ENCODE results near the gene SLK. TPM values are rescaled to one million over a fixed set of nuclear protein-coding genes. Genes with fewer than 3 reads are reported as not detected.

SLK gene
- total RNA-seq, 1 donor from 2014 or later, result 30.0 TPM

GRCh38 chr10:103928784-103929183 is 38.2 kb upstream of the SLK start:
- Mint-ChIP-seq H3K4me3 (no peak overlapping the region), H3K27ac (ENCODE audit: unreplicated experiment) (no peak overlapping the region), H3K27me3 (ENCODE audit: low read depth) (no peaks in the 10 kb centered on the region), H3K9me3 (no peaks in the 10 kb centered on the region), H3K36me3 (ENCODE audit: low read depth) (no peaks in the 10 kb centered on the region), H3K4me1 (no peaks in the 10 kb centered on the region)
- DNase-seq (ENCODE audit: low read depth, low spot score), result no peak
- no peak for TF ChIP-seq CTCF (conservative IDR thresholded peaks at IDR 0.05)

- Mint-ChIP-seq H3K9me3 (no peaks in the 10 kb centered on the region), H3K36me3 (ENCODE audit: low read depth) (no peaks in the 10 kb centered on the region), H3K27ac (ENCODE audit: unreplicated experiment) (no peak overlapping the region), H3K4me3 (no peak overlapping the region), H3K4me1 (no peaks in the 10 kb centered on the region), H3K27me3 (ENCODE audit: low read depth) (no peaks in the 10 kb centered on the region)
- DNase-seq (ENCODE audit: low read depth, low spot score), result no peak
- no peak for TF ChIP-seq CTCF (conservative IDR thresholded peaks at IDR 0.05)
These were observed 37.5 kb upstream of the SLK start for GRCh38 chr10:103929381-103929921.

GRCh38 chr10:103930449-103930848 is 36.5 kb upstream of the SLK start:
- no peak overlapping the region for H3K4me3 Mint-ChIP-seq
- no peaks in the 10 kb centered on the region for H3K36me3 Mint-ChIP-seq (ENCODE audit: low read depth)
- no peaks in the 10 kb centered on the region for H3K9me3 Mint-ChIP-seq
- H3K4me1 Mint-ChIP-seq, result no peaks in the 10 kb centered on the region
- DNase-seq (ENCODE audit: low read depth, low spot score), result no peak
- no peak for TF ChIP-seq CTCF (conservative IDR thresholded peaks at IDR 0.05)
- H3K27me3 Mint-ChIP-seq (ENCODE audit: low read depth), result no peaks in the 10 kb centered on the region
- no peak overlapping the region for H3K27ac Mint-ChIP-seq (ENCODE audit: unreplicated experiment)

GRCh38 chr10:103930881-103931280 is 36.1 kb upstream of the SLK start:
- Mint-ChIP-seq H3K36me3 (ENCODE audit: low read depth) (no peaks in the 10 kb centered on the region), H3K27me3 (ENCODE audit: low read depth) (no peaks in the 10 kb centered on the region), H3K27ac (ENCODE audit: unreplicated experiment) (no peak overlapping the region), H3K9me3 (no peaks in the 10 kb centered on the region), H3K4me3 (no peak overlapping the region), H3K4me1 (no peaks in the 10 kb centered on the region)
- no peak for TF ChIP-seq CTCF (conservative IDR thresholded peaks at IDR 0.05)
- DNase-seq (ENCODE audit: low read depth, low spot score), result no peak

- Mint-ChIP-seq H3K27me3 (ENCODE audit: low read depth) (no peaks in the 10 kb centered on the region), H3K9me3 (no peaks in the 10 kb centered on the region), H3K4me3 (no peak overlapping the region), H3K4me1 (no peaks in the 10 kb centered on the region), H3K27ac (ENCODE audit: unreplicated experiment) (no peak overlapping the region), H3K36me3 (ENCODE audit: low read depth) (no peaks in the 10 kb centered on the region)
- TF ChIP-seq CTCF (conservative IDR thresholded peaks at IDR 0.05), result no peak
- no peak for DNase-seq (ENCODE audit: low read depth, low spot score)
These were observed 35.3 kb upstream of the SLK start for GRCh38 chr10:103931603-103932002.

GRCh38 chr10:103932271-103932670 is 34.7 kb upstream of the SLK start:
- Mint-ChIP-seq H3K4me3 (no peak overlapping the region), H3K36me3 (ENCODE audit: low read depth) (no peaks in the 10 kb centered on the region), H3K27ac (ENCODE audit: unreplicated experiment) (no peak overlapping the region), H3K9me3 (no peaks in the 10 kb centered on the region), H3K4me1 (no peaks in the 10 kb centered on the region), H3K27me3 (ENCODE audit: low read depth) (no peaks in the 10 kb centered on the region)
- no peak for TF ChIP-seq CTCF (conservative IDR thresholded peaks at IDR 0.05)
- DNase-seq (ENCODE audit: low read depth, low spot score), result no peak

Measured in neural crest cell (in vitro differentiated cells).